ENCODE data around the gene TNFRSF1A.
"Not testable (repeated sequence)": the region's sequence is repeated elsewhere in the genome, so short reads cannot be mapped to it uniquely, and the experiment has no call there.

TNFRSF1A gene

GRCh38 chr12:6346942-6347341, 5.1 kb upstream of the TNFRSF1A start:
- H3K4me3 ChIP-seq (ENCODE audit: low read length): no peak overlapping the region
- no peak for TF ChIP-seq CTCF (conservative IDR thresholded peaks at IDR 0.05; ENCODE audit: low read depth, low read length)
- no peak for DNase-seq (ENCODE audit: low read depth)

- DNase-seq (ENCODE audit: low read depth): no peak
- no peak overlapping the region for H3K4me3 ChIP-seq (ENCODE audit: low read length)
- TF ChIP-seq CTCF (conservative IDR thresholded peaks at IDR 0.05; ENCODE audit: low read depth, low read length): no peak
Observed at GRCh38 chr12:6346235-6346832, 4.5 kb upstream of the TNFRSF1A start.

GRCh38 chr12:6345319-6346091, 3.6 kb upstream of the TNFRSF1A start:
- peak; percentile 99 for DNase-seq (ENCODE audit: low read depth)
- no peak overlapping the region for H3K4me3 ChIP-seq (ENCODE audit: low read length)
- TF ChIP-seq CTCF (conservative IDR thresholded peaks at IDR 0.05; ENCODE audit: low read depth, low read length): no peak

- not testable (repeated sequence) for DNase-seq (ENCODE audit: low read depth); H3K4me3 ChIP-seq (ENCODE audit: low read length)
Observed at GRCh38 chr12:6344101-6344660, 2.3 kb upstream of the TNFRSF1A start.

- no peak overlapping the region for H3K4me3 ChIP-seq (ENCODE audit: low read length)
- no peak for DNase-seq (ENCODE audit: low read depth)
- no peak for TF ChIP-seq CTCF (conservative IDR thresholded peaks at IDR 0.05; ENCODE audit: low read depth, low read length)
Observed at GRCh38 chr12:6343518-6343917, 1.6 kb upstream of the TNFRSF1A start.

GRCh38 chr12:6342140-6342889, 439 bp upstream of the TNFRSF1A start:
- H3K4me3 ChIP-seq (ENCODE audit: low read length): peak overlapping the region; percentile 95
- DNase-seq (ENCODE audit: low read depth): no peak
- no peak for TF ChIP-seq CTCF (conservative IDR thresholded peaks at IDR 0.05; ENCODE audit: low read depth, low read length)

- TF ChIP-seq CTCF (conservative IDR thresholded peaks at IDR 0.05; ENCODE audit: low read depth, low read length): no peak
- peak overlapping the region; percentile 95 for H3K4me3 ChIP-seq (ENCODE audit: low read length)
- DNase-seq (ENCODE audit: low read depth): no peak
Observed at GRCh38 chr12:6340745-6341416, 995 bp downstream of the TNFRSF1A start.

All from retinal pigment epithelial cell (primary cell).